AML-193 (cell line): ENCODE measurements around the gene GULP1.
"Not testable (repeated sequence)": the region's sequence is repeated elsewhere in the genome, so short reads cannot be mapped to it uniquely, and the experiment has no call there.

Experiments
- DNase-seq, 2 experiments: peaks; one replicate each; lab custom pipeline; 2025; lab: John Stamatoyannopoulos, UW

Gene GULP1

GRCh38 chr2:188291617-188292347 lies at the start of gene GULP1:
TSS of gene GULP1 (plus strand) at chr2:188291874. CDS start at chr2:188477703, 185,829 bp downstream.
- no peak for DNase-seq

GRCh38 chr2:188243381-188243780 lies 48.3 kb upstream of the GULP1 start:
- DNase-seq: no peak

GRCh38 chr2:188244383-188244782 lies 47.3 kb upstream of the GULP1 start:
- DNase-seq: no peak

GRCh38 chr2:188245230-188245629 lies 46.4 kb upstream of the GULP1 start:
- DNase-seq: no peak

- DNase-seq: no peak
Measured at GRCh38 chr2:188248513-188248912, 43.2 kb upstream of the GULP1 start.

- DNase-seq: no peak
Measured at GRCh38 chr2:188251034-188251433, 40.6 kb upstream of the GULP1 start.

- no peak for DNase-seq
Measured at GRCh38 chr2:188256420-188256819, 35.3 kb upstream of the GULP1 start.

GRCh38 chr2:188265315-188265714 lies 26.4 kb upstream of the GULP1 start:
- no peak for DNase-seq

- DNase-seq: no peak
Measured at GRCh38 chr2:188267776-188268175, 23.9 kb upstream of the GULP1 start.

- DNase-seq: no peak
Measured at GRCh38 chr2:188269004-188269403, 22.7 kb upstream of the GULP1 start.

GRCh38 chr2:188272121-188272520 lies 19.6 kb upstream of the GULP1 start:
- DNase-seq: no peak

- no peak for DNase-seq
Measured at GRCh38 chr2:188274274-188274673, 17.4 kb upstream of the GULP1 start.

GRCh38 chr2:188276255-188276654 lies 15.4 kb upstream of the GULP1 start:
- DNase-seq: no peak

GRCh38 chr2:188277786-188278185 lies 13.9 kb upstream of the GULP1 start:
- no peak for DNase-seq

GRCh38 chr2:188278388-188279092 lies 13.1 kb upstream of the GULP1 start:
- no peak for DNase-seq

GRCh38 chr2:188279093-188279445 lies 12.6 kb upstream of the GULP1 start:
- no peak for DNase-seq

GRCh38 chr2:188280811-188281222 lies 10.9 kb upstream of the GULP1 start:
- DNase-seq: no peak

- DNase-seq: no peak
Measured at GRCh38 chr2:188282907-188283306, 8.8 kb upstream of the GULP1 start.

GRCh38 chr2:188284251-188284650 lies 7.4 kb upstream of the GULP1 start:
- not testable (repeated sequence) for DNase-seq

GRCh38 chr2:188285049-188285448 lies 6.6 kb upstream of the GULP1 start:
- DNase-seq: no peak

GRCh38 chr2:188285774-188286173 lies 5.9 kb upstream of the GULP1 start:
- no peak for DNase-seq

- no peak for DNase-seq
Measured at GRCh38 chr2:188291142-188291616, 495 bp upstream of the GULP1 start.
